GM19025 (cell line): ENCODE results near the gene AFAP1L1.

Experiments
- ATAC-seq: cut with Tn5 transposase; IDR thresholded peaks from one replicate; pipeline ENCODE4 v1.9.1; 2021; ENCODE audit warnings: mild to moderate bottlenecking, low read depth, moderate library complexity; ENCODE audit not compliant: unreplicated experiment

Gene AFAP1L1

DNA sequence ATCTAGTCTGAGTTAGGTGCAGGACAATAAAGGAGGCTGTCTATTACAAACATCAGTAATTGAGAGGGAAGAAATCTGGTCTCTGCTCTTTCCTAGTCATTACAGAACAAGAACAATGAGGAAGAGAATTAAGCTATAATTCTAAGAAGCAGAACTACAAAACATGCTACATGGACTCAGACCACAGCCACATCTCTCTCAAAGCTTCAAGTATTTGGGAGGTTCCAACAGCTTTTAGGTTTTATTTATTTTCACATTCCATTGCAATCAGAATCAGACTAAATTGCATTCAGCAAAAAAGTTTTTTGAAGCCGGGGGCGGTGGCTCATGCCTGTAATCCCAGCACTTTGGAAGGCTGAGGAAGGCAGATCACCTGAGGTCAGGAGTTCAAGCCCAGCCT lies 72.5 kb downstream of the AFAP1L1 start:
- ATAC-seq = no peak

DNA sequence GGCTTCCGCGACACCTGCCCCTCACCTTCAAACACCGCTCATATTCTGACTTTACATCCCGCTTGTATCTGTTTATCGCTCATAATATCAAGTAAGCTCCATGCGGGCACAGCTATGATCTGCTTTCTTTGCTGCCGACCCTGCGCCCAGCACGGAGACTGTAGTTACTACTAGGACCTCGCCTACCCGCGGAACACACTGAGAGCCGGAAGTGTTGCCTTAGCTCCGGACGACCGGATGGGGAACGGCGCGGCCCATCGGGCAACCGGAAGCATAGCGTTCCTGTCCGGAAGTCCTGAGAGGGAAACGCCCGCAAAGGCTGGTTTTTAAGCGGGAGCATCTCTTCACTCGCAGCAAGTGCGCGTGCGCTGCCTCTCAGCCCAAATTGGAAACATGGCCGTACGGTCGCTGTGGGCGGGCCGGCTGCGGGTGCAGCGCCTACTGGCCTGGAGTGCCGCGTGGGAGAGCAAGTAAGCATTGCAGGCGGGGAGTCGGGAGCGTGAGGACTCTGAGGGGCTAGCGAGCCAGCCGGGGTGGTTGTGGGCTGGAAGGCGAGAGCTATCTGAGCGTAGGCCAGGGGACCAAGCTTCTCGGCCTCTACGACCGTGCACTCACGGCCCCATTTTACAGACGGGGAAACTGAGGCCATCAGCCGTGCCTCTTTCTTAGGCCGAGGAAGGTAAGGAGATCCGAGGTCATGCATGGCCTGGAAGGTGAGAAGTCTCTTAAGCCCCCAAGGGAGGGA lies 73.7 kb downstream of the AFAP1L1 start, which contains the start of gene GRPEL2:
GRPEL2 (plus strand) TSS at position 353 of the 745 bp plus-strand sequence; CDS start at position 394, 41 bp downstream.
- peak; percentile 94 for ATAC-seq

DNA sequence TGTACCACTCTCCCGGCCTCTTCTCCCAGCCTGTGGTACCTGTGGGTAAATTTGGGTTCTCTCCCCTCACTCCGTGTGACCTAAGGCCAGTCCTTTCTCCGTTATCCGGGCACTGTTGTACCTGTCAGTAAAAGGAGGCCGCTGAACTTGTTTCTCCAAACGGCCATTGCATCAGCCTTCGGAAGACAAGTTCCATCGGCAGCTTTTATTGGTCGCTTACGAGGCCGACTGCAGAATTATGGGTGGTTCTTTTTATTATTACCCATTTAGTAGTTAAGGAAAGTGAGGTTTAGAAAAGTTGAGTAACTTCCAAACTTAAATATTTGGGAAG lies 74.2 kb downstream of the AFAP1L1 start:
- ATAC-seq = no peak

DNA sequence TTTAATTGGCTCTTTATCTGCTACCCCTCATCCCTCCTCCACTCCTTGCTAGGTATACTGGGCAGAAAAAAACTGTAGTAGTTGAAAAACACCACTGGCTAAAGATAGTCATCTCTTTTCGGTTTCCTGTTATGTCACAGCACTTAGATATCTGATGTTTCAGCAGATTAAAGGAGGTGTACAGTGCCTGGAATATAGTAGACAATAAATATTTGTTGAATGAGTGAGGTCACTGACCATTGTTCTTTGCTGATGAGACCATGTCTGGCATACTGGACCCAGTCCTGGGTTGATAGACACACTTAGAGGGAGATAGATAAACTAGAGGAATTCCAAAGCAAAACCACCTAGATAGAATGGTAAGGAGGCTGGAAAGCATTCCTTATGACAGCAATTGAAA lies 76.9 kb downstream of the AFAP1L1 start:
- no peak for ATAC-seq

DNA sequence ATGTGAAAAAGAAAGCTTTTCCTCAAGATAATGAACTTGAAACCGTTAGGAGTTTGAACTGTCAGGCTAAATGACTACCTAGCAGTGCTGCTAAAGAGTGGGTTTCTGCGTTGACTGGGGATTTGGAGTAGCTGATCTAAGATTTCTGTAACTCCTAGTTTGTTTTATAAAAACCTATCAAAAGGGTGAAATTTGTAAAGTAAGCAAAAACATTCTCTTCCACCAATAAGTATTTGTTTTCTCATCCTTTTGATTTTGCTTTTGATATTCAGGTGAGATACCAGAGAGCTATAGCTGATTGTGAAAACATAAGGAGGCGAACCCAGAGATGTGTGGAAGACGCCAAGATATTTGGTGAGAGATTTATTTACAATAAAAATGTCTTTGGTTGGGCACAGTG lies 77.7 kb downstream of the AFAP1L1 start:
- ATAC-seq = no peak

DNA sequence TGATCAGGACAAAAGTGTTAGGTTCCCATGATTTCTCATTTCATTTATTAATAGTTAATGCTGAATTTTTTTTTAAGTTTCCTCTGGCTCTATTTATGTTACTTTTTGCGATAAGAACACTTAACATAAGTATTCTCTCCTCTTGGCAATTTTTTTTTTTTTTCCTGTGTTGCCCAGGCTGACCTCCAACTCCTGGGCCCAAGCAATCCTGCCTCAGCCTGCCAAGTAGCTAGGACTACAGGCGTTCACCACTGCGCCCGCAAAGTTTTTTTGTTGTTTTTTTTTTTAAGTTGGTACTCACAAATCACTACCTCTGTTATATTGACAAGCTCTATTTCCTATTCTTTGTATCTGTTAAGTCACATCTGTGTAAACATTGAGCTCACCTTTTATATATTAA lies 80.5 kb downstream of the AFAP1L1 start:
- ATAC-seq = no peak

DNA sequence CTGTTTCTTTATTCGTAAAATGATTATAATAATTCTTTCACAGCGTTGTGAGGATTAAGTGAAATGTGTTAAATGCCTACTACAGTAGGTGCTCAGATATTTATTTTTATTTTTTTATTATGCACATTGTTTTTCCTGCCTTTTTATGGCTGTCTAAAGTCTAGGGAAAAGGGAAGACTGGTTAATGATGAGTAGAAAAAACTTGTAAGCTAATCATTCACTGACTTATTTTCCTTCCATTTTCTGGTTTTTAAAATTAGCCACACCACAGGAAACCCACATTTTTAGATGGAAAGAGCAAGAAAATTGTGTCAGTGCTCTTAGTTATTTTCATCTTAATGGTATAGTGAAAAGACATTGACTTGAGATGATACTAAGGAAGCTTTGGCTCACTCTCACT lies 82.3 kb downstream of the AFAP1L1 start:
- no peak for ATAC-seq

DNA sequence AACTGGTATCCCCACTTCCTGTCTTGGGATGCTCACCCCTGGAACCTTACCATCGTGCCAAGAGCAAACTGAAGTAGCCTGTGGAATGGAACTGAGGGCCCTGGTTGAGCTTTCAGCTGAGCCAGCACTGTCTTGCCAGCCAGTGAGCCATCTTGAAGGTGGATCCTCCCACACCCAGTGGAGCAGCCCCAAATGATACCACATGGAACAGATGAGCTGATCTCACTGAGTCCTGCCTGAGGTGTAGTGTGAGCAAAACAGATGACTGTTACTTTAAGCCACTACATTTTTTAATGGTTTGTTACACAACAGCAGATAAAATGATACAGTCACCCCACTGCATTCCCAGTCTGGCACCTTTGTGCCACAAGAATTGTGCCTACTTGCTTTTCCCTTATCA lies 84.0 kb downstream of the AFAP1L1 start:
- no peak for ATAC-seq

DNA sequence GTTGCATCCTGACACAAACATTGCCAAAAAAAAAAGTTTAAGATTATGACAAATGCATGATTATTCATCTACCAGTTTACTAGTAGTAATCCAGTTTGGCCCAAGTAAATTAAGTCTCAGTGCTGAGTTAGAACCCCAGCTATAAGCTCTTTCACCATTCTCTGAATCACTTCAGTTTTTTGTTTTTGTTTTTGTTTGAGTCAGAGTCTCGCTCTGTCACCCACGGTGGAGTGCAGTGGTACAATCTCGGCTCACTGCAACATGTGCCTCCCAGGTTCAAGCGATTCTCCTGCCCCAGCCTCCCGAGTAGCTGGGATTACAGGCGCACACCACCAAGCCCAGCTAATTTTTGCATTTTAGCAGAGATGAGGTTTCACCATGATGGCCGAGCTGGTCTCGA lies 84.7 kb downstream of the AFAP1L1 start:
- ATAC-seq = no peak

DNA sequence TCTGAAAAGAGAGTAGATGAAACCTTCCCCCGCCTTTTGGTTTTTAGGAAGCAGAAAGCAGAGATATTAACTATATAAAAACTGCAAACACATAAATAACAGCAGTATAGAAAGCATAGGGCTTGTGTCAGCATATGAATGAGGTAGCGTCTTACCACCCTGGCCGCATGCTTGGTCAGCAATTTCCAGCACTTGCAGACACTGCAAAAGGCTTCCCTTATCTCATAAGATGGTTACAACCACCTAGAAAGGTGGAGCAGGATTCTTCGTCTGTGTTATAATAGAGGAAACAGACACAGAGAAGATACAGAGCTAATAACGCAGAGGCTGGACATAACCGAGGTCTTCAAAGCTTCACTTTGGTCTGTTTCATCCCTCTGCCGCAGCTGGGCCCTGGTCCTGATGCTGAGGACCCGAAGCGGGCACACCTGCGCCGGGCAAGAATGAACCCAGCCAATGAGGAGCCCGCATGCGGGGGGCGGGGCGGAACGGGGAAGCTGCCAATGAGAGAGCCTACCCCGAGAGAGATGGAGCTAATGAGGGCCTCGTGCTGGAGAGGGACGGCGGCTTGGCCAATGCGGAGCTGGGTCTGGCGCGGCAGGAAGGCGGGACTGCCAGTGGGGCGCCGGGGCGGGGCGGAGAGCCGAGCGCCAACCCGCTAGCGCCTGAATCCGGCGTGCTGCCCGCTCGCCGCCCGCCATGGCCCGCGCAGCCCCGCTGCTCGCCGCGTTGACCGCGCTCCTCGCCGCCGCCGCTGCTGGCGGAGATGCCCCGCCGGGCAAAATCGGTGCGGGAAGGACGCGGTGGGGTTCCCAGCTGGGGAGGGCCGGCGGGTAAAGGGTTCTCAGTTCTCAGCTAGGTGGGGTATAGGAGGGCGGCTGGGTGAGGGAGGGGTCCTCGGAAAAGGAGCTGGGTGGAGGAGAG lies 86.0 kb downstream of the AFAP1L1 start, which contains the start of gene PCYOX1L:
PCYOX1L (plus strand) TSS at position 677 of the 924 bp plus-strand sequence; CDS start at position 700, 23 bp downstream.
- ATAC-seq = peak; percentile 99

DNA sequence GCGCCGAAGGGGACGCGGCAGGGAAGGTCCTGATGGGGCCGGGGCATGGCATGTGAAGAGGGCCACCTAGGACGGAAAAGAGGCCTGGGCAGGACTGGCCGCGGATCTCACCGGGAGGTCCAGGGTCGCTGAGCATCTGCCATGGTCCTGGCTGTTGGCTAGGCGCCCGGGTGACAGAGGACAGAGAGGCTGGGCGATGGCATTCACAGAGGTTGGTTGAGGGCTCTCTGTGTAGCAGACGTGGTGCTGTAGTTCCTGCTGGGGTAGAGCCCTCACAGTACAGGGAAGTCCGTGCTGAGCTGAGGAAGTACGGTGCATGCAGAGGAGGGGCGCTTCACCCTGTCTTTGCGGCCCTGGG lies 86.6 kb downstream of the AFAP1L1 start:
- peak; percentile 1 for ATAC-seq

DNA sequence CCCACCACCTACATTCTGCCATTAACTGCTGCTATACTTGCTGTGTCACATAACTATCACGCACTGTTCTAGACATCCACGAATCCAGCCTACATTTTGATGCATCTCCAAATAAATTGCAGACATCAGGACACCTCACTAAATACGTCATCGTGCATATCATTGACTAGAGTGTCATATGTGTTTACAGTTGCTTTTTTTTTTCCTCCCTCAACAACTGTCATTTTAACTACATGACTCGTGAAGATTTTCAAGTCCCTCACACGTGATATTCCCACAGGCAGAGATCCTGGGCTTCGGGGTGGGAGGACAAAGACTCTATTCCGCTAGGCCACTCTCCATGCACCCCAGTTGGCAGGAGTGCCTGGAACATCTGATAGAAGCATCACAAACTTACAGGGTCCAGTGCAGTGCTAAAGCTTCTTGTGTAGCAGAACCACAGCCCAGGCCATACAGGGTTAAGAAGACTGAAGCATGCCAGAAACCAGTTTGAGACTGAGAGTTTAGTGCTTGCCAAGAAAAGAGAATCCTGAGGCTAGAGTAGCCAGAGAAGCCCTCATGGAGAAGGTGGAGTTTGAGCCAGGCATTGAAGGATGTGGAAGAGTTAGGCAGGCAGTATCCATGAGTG lies 87.3 kb downstream of the AFAP1L1 start:
- ATAC-seq = no peak

DNA sequence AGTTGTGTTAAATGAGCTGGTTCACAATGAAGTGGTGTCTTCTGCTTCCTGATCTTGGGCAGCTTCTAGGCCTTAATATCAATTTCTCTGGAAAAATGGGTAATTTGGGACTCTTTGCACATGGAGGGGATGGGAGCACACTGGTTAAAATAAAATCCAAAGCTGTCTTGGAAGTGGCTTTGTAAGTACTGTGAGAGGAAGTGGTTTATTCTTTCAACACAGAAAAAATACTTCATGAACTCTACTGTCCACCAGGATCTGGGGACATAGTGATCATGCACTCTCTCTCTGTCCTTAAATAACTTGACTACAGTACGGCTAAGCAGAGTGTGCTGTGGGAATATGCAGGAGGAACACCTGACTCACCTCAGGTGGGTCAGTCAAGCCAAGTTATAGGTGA lies 88.6 kb downstream of the AFAP1L1 start:
- ATAC-seq = no peak

DNA sequence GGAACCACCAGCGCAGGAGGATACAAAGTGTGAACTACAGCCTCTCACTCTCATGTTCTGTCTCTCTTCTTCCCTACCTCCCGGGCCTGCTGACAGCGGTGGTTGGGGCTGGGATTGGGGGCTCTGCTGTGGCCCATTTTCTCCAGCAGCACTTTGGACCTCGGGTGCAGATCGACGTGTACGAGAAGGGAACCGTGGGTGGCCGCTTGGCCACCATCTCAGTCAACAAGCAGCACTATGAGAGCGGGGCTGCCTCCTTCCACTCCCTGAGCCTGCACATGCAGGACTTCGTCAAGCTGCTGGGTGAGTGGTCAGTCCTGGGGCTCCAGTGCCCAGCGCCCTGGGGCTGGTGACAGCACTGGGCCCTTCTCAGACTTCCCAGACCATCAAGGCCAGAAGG lies 90.9 kb downstream of the AFAP1L1 start:
- no peak for ATAC-seq

DNA sequence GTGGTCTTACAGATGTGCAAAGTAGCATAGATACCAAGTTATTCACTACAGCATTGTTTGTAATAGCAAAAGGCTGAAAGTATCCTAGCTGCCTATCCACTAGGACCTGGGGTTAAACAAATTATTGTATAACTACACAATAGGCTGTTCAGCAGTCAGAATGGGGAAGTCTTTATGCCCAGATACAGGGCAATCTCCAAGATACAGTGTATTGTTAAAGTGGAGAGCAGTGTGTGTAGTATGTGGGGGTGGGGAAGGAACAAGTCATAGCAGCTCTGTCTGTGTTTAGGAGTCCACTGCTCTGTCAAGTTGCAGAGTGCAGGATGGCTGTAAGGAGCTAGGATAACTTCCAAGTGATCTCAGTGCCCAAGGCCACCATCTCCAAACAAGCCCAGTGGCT lies 91.7 kb downstream of the AFAP1L1 start:
- no peak for ATAC-seq

DNA sequence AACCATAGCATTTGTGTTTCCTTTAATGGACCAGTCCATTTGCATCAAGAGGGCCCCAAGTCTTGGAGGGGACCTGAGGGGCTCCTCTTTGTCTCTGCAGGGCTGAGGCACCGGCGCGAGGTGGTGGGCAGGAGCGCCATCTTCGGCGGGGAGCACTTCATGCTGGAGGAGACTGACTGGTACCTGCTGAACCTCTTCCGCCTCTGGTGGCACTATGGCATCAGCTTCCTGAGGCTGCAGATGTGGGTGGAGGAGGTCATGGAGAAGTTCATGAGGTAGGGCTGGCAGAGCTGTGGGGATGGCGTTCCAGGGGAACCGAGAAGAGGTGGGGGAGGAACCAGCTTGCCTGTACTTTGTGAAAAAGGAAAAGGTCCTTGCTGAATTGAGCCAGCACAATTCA lies 92.3 kb downstream of the AFAP1L1 start:
- ATAC-seq = no peak

DNA sequence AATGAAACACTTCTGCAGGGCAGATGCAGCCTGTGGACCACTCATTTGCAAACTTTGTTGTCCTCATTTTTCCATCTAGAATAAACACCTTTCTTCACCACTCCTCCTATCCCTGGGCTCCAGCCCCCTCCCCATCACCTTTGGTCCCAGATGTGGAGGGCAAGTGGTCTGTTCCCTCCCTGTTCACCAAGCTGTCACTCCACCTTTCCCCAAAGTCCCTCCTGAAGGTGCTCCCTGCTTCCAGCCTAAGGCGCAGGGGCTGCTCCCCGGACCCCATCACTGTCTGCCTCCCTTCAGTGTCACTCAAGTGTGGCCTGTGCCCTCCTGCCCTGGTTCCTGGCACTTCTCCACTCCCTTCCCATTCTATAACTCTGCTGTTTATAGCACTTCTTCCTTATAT lies 93.1 kb downstream of the AFAP1L1 start:
- no peak for ATAC-seq

DNA sequence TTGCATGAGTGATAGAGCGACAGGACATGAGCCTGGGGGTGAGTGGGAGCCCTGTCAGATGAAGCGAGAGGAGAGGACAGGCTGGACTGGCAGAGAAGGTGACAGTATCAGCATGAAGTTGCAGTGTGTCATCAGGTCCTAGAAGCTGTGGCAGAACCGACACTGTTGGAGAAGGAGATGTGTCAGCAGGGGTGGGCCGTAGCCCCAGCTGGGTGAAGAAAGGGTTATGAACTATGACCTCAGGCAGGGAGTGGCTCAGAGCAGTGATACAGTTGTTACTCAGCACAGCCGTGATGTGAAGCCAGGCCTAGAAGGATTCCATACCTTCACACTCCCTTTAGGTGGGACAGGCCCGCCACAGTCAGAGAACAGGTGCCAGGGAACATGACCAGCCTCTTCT lies 93.8 kb downstream of the AFAP1L1 start:
- ATAC-seq = no peak

DNA sequence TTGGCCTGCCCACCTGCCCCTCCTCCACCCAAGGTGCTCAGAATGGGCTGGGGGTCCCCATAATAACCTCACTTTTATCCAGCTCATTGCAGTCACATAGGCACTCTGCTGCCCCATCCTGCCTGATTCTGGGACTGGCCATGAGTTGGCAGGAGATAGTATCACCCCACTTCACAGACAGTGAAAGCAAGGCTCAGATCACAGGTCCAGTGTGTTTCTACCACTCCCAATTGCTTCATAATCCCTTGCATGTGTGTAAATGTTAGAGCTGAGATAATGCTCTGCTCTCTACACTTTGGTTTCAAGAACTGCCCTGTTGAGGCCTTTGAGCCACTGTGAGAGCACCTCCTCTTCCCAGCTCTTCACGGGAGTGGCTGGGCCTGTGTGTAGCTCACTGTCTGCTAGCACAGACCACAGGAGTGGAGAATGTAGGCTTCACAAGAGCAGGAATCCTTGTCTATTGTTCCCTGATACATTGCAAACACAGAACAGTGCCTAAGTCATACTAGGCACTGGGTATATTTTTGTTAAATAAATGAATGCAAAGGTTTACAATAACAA lies 94.6 kb downstream of the AFAP1L1 start:
- ATAC-seq = no peak

DNA sequence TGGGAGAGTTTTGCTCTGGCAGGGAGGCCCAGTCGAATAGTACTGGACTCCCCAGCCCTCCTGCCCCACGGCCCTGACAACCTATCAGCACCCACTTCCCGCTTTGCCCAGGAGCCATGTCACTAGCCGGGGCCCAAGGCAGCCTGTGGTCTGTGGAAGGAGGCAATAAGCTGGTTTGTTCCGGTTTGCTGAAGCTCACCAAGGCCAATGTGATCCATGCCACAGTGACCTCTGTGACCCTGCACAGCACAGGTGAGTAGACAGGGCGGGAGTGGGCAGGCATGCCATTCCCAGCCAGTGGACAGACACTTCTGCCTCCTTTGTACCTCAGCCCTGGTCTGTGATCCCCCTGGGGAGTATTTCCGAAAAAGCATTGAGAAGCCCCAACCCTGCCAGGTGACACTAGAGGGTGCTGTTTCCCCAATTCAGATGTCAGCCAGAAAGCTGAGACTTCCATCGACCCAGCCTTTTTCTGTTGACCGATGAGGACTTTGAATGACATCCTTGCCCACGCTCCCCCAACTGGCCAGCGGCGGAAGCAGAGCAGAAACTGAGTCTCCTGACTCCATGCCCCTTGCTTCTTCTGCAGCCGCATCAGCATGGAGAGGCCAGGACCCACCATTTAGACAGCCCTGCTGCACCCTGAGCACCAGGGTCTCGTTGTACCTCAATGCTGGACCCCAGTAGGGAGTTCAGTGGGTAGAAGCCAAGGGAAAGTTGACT lies 95.8 kb downstream of the AFAP1L1 start:
- ATAC-seq = peak; percentile 79
